Measurements from ENCODE around the gene ZNF26.
A peak's percentile ranks its signal among the peaks of the same experiment; 100 is the strongest.

ZNF26 gene

DNA sequence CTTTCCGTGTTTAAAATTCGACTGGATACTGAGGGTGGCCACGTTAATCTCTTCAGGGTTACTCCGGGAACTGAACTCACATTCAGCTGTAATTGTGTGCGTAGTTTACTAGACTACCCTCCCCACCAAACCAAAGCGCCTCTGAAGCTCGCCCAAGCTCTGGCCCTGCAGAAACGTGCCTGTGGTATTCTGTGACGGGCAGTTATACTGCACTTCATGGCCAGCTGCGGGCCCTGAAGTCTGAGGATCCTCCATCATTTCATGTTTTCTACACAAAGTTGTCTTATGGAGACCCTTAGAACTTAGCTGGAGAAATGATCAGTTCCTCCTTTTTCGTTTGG lies 688 bp downstream of the ZNF26 start:
- peak overlapping the region; percentile 96 for H3K4me3 ChIP-seq (ENCODE audit: insufficient read length, low read depth)
- DNase-seq (ENCODE audit: low read depth, low spot score) = no peak
- H3K9me3 ChIP-seq (ENCODE audit: insufficient read depth, low read length) = peaks cover 3% of the 10 kb centered on the region; the same call in 1 of the 2 replicates
- no peaks in the 10 kb centered on the region for H3K4me1 ChIP-seq (ENCODE audit: insufficient read depth, insufficient read length)
- TF ChIP-seq ZNF274 (IDR thresholded peaks at IDR 0.05; ENCODE audit: low read depth, low read length) = no peak
- TF ChIP-seq YY1 (IDR thresholded peaks at IDR 0.05; ENCODE audit: insufficient read depth, insufficient read length) = no peak
- TF ChIP-seq SUZ12 (IDR thresholded peaks at IDR 0.05; ENCODE audit: extremely low read depth, insufficient read depth, insufficient read length) = no peak
- H3K27me3 ChIP-seq (ENCODE audit: insufficient read depth, insufficient read length) = no peaks in the 10 kb centered on the region
- H3K36me3 ChIP-seq (ENCODE audit: insufficient read depth, insufficient read length, low read length) = peaks cover 22% of the 10 kb centered on the region
- peak overlapping the region; percentile 97 for H3K9ac ChIP-seq (ENCODE audit: insufficient read length, low read depth)

DNA sequence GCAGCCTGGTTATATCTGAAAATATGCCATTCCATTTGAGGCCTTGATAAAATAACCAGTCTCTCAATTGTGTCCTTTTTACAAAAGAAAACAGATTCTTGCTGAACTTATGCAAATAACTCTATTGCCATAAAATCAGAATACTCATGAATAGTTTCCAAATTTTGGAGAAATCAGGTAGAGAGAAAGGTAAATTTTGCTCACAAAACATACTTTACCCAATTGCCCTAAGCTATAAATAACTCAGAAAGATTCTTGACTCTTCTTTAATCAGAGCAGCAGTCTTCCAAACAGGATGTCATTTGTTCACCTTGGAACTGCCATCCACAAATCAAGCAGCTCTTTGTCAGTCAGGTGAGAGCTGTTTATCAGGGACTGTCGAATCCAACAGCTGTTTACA lies 12.6 kb downstream of the ZNF26 start:
- no peak overlapping the region for H3K4me3 ChIP-seq (ENCODE audit: insufficient read length, low read depth)
- peaks cover 9% of the 10 kb centered on the region for H3K36me3 ChIP-seq (ENCODE audit: insufficient read depth, insufficient read length, low read length)
- DNase-seq (ENCODE audit: low read depth, low spot score) = no peak
- H3K9me3 ChIP-seq (ENCODE audit: insufficient read depth, low read length) = peaks cover 37% of the 10 kb centered on the region
- H3K9ac ChIP-seq (ENCODE audit: insufficient read length, low read depth) = no peak overlapping the region
- TF ChIP-seq SUZ12 (IDR thresholded peaks at IDR 0.05; ENCODE audit: extremely low read depth, insufficient read depth, insufficient read length) = no peak
- no peak for TF ChIP-seq ZNF274 (IDR thresholded peaks at IDR 0.05; ENCODE audit: low read depth, low read length)
- TF ChIP-seq YY1 (IDR thresholded peaks at IDR 0.05; ENCODE audit: insufficient read depth, insufficient read length) = no peak
- H3K27me3 ChIP-seq (ENCODE audit: insufficient read depth, insufficient read length) = no peaks in the 10 kb centered on the region
- peaks cover 3% of the 10 kb centered on the region for H3K4me1 ChIP-seq (ENCODE audit: insufficient read depth, insufficient read length)

DNA sequence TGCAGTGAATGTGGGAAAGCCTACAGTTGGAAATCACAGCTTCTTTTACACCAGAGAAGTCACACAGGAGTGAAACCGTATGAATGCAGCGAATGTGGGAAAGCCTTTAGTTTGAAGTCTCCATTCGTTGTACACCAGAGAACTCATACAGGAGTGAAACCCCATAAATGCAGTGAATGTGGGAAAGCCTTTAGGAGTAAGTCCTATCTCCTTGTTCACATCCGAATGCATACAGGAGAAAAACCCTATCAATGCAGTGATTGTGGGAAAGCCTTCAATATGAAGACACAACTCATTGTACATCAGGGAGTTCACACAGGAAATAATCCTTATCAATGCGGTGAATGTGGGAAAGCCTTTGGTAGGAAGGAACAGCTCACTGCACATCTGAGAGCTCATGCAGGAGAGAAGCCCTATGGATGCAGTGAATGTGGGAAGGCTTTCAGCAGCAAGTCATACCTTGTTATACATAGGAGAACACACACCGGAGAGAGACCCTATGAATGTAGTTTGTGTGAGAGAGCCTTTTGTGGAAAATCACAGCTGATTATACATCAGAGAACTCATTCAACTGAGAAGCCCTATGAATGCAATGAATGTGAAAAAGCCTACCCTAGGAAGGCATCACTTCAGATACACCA lies 24.6 kb downstream of the ZNF26 start:
- Histone ChIP-seq H3K36me3 (ENCODE audit: insufficient read depth, insufficient read length, low read length) (peaks cover 81% of the 10 kb centered on the region), H3K9me3 (ENCODE audit: insufficient read depth, low read length) (peaks cover 52% of the 10 kb centered on the region)
- TF ChIP-seq YY1 (IDR thresholded peaks at IDR 0.05; ENCODE audit: insufficient read depth, insufficient read length) (no peak), ZNF274 (IDR thresholded peaks at IDR 0.05; ENCODE audit: low read depth, low read length) (peak; percentile 59; the same call in 1 of the 2 replicates)

DNA sequence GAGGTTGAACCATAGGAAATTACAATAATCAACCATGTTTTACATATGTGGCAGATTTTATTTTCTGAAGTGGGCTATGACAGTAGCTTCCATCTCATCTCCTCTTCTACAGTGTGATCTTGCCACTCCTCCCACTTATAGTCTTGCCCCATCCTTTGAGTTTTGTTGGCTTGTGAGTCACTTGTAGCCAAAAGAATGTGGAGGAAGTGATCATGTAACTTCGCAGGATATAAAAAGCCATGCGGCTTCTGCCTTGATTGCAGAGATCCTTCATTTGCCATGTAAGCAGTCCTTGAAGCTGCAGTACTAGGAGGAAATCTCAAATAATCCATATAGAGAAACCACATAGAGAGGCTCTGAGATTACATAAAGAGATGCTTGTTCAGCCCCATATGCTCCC lies 37.4 kb downstream of the ZNF26 start:
- no peaks in the 10 kb centered on the region for H3K4me1 ChIP-seq (ENCODE audit: insufficient read depth, insufficient read length)
- no peak overlapping the region for H3K4me3 ChIP-seq (ENCODE audit: insufficient read length, low read depth)
- TF ChIP-seq YY1 (IDR thresholded peaks at IDR 0.05; ENCODE audit: insufficient read depth, insufficient read length) = no peak
- no peak for TF ChIP-seq ZNF274 (IDR thresholded peaks at IDR 0.05; ENCODE audit: low read depth, low read length)
- TF ChIP-seq SUZ12 (IDR thresholded peaks at IDR 0.05; ENCODE audit: extremely low read depth, insufficient read depth, insufficient read length) = no peak
- H3K9ac ChIP-seq (ENCODE audit: insufficient read length, low read depth) = no peak overlapping the region
- H3K36me3 ChIP-seq (ENCODE audit: insufficient read depth, insufficient read length, low read length) = peaks cover 3% of the 10 kb centered on the region
- no peaks in the 10 kb centered on the region for H3K27me3 ChIP-seq (ENCODE audit: insufficient read depth, insufficient read length)
- no peak for DNase-seq (ENCODE audit: low read depth, low spot score)
- no peaks in the 10 kb centered on the region for H3K9me3 ChIP-seq (ENCODE audit: insufficient read depth, low read length)

More for the DNA sequence above, 24.6 kb downstream of the ZNF26 start:
- Histone ChIP-seq H3K9ac (ENCODE audit: insufficient read length, low read depth) (no peak overlapping the region), H3K4me1 (ENCODE audit: insufficient read depth, insufficient read length) (no peaks in the 10 kb centered on the region), H3K27me3 (ENCODE audit: insufficient read depth, insufficient read length) (no peaks in the 10 kb centered on the region), H3K4me3 (ENCODE audit: insufficient read length, low read depth) (no peak overlapping the region)
- DNase-seq (ENCODE audit: low read depth, low spot score) = no peak

DNA sequence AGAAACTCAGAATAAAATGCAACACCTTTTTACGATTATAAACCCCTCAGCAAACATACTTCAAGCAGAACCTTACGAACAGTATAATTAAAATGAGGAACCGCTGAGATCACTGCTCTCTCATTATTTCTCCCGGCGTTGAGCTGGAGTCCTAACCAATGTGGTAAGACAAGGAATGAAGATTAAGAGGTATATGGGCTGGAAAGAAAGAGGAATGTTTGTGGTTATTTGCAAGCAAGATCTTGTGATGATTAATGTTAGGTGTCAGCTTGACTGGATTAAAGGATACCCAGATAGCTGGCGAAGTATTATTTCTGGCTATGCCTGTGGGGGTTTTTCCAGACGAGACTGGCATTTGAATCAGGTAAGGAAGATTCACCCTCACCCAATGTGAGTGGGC lies 40.8 kb downstream of the ZNF26 start:
- DNase-seq (ENCODE audit: low read depth, low spot score) = no peak
- Histone ChIP-seq H3K36me3 (ENCODE audit: insufficient read depth, insufficient read length, low read length) (no peaks in the 10 kb centered on the region), H3K4me1 (ENCODE audit: insufficient read depth, insufficient read length) (no peaks in the 10 kb centered on the region), H3K4me3 (ENCODE audit: insufficient read length, low read depth) (no peak overlapping the region), H3K9ac (ENCODE audit: insufficient read length, low read depth) (no peak overlapping the region), H3K9me3 (ENCODE audit: insufficient read depth, low read length) (peaks cover 12% of the 10 kb centered on the region; the same call in 1 of the 2 replicates), H3K27me3 (ENCODE audit: insufficient read depth, insufficient read length) (no peaks in the 10 kb centered on the region)
- no peak for TF ChIP-seq SUZ12 (IDR thresholded peaks at IDR 0.05; ENCODE audit: extremely low read depth, insufficient read depth, insufficient read length)
- TF ChIP-seq ZNF274 (IDR thresholded peaks at IDR 0.05; ENCODE audit: low read depth, low read length) = no peak
- no peak for TF ChIP-seq YY1 (IDR thresholded peaks at IDR 0.05; ENCODE audit: insufficient read depth, insufficient read length)

DNA sequence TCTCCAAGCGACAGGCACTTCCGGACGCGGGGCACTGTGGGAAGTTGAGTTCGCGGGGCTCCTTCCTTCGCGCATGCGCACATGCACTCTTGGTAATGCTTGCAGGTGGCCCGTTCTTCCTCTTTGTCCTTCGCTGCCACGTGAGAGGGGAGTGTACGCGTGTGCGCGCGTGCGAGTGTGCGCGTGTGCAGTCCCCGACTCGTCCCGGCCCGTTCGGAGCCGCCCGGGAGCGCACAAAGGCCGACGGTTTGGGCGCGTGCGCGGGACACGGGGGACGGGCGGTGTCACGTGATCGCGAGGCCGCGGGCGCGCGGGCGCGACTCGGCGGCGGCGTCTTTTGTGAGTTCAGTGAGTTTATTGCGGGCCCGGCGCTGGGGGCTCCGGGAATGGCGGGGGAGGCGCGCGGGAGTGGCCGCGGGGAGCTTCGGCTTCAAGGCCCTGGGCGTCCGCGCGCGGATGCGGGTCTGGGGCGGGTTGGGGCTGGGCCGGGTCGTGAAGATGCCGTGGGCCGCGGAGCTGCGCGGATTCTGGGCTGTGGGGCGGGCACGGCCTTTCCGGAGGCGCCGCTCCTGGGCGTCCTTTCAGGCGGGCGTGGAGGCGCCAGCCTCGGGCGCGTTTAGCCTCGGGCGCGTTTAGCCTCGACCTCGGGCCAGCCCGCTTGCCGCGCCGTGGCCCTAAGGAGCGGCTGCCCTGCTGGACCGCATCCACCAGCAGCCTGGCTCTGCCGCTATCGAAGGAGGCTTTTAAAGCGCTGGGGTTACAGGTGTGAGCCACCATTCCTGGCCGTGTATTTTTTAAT lies 51.2 kb downstream of the ZNF26 start, which contains the start of gene ZNF84:
Gene ZNF84, plus strand, starts transcription at position 303 of the 799 bp plus-strand sequence. CDS start 3,959 bp downstream, outside the sequence.
- Histone ChIP-seq H3K4me3 (ENCODE audit: insufficient read length, low read depth) (peak within 1 kb of the TSS; percentile 81), H3K9me3 (ENCODE audit: insufficient read depth, low read length) (peaks cover 42% of the 10 kb centered on the region), H3K9ac (ENCODE audit: insufficient read length, low read depth) (peak within 1 kb of the TSS; percentile 90)

DNA sequence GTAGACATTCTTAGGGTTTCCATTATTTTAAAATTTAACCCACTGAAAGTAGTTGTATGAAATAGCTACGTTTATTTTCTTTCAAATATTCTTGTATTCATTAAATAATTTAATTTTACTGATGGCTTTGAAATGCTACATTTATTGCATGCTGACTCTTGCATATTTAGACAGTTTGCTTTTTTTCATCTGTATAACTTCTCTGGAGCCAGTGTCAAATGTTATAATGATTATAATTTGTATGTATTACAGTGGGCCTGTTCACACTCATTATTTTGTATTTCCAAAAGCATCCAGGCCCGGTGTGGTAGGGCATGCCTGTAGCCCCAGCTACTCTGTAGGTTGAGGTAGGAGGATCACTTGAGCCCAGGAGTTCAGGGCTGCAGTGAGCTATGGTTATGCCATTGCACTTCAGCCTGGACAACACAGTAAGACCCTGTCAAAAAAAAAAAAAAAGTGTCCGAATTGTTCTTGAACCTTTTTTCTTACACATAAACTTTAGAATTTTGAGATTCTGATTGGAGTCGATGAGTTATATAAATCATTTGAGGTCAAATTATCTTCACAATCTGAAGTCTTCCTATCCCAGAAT lies 52.0 kb downstream of the ZNF26 start:
- peaks cover 46% of the 10 kb centered on the region for H3K36me3 ChIP-seq (ENCODE audit: insufficient read depth, insufficient read length, low read length)
- DNase-seq (ENCODE audit: low read depth, low spot score) = no peak
- TF ChIP-seq YY1 (IDR thresholded peaks at IDR 0.05; ENCODE audit: insufficient read depth, insufficient read length) (no peak), SUZ12 (IDR thresholded peaks at IDR 0.05; ENCODE audit: extremely low read depth, insufficient read depth, insufficient read length) (no peak), ZNF274 (IDR thresholded peaks at IDR 0.05; ENCODE audit: low read depth, low read length) (no peak)

More for the DNA sequence above, 51.2 kb downstream of the ZNF26 start, which contains the start of gene ZNF84:
- peaks cover 38% of the 10 kb centered on the region for H3K36me3 ChIP-seq (ENCODE audit: insufficient read depth, insufficient read length, low read length)
- peak; percentile 89 for DNase-seq (ENCODE audit: low read depth, low spot score)
- H3K27me3 ChIP-seq (ENCODE audit: insufficient read depth, insufficient read length) = no peaks in the 10 kb centered on the region
- TF ChIP-seq ZNF274 (IDR thresholded peaks at IDR 0.05; ENCODE audit: low read depth, low read length) (no peak), SUZ12 (IDR thresholded peaks at IDR 0.05; ENCODE audit: extremely low read depth, insufficient read depth, insufficient read length) (no peak), YY1 (IDR thresholded peaks at IDR 0.05; ENCODE audit: insufficient read depth, insufficient read length) (no peak)
- H3K4me1 ChIP-seq (ENCODE audit: insufficient read depth, insufficient read length) = no peaks in the 10 kb centered on the region

More for the DNA sequence above, 52.0 kb downstream of the ZNF26 start:
- H3K9ac ChIP-seq (ENCODE audit: insufficient read length, low read depth) = peak overlapping the region; percentile 90
- peak overlapping the region; percentile 81 for H3K4me3 ChIP-seq (ENCODE audit: insufficient read length, low read depth)
- peaks cover 50% of the 10 kb centered on the region for H3K9me3 ChIP-seq (ENCODE audit: insufficient read depth, low read length)
- no peaks in the 10 kb centered on the region for H3K4me1 ChIP-seq (ENCODE audit: insufficient read depth, insufficient read length)
- H3K27me3 ChIP-seq (ENCODE audit: insufficient read depth, insufficient read length) = no peaks in the 10 kb centered on the region
